GM21423 (cell line): ENCODE measurements around the gene HSD11B2.

Source experiments
- ATAC-seq: cut with Tn5 transposase; IDR thresholded peaks from one replicate; pipeline ENCODE4 v1.9.1; 2021; ENCODE audit warnings: mild to moderate bottlenecking, moderate library complexity; ENCODE audit not compliant: unreplicated experiment

Gene HSD11B2

GRCh38 chr16:67448580-67448979, 17.7 kb downstream of the HSD11B2 start:
- ATAC-seq = no peak

GRCh38 chr16:67449336-67449735, 18.4 kb downstream of the HSD11B2 start:
- no peak for ATAC-seq

GRCh38 chr16:67449739-67450138, 18.8 kb downstream of the HSD11B2 start:
- ATAC-seq = no peak

DNA sequence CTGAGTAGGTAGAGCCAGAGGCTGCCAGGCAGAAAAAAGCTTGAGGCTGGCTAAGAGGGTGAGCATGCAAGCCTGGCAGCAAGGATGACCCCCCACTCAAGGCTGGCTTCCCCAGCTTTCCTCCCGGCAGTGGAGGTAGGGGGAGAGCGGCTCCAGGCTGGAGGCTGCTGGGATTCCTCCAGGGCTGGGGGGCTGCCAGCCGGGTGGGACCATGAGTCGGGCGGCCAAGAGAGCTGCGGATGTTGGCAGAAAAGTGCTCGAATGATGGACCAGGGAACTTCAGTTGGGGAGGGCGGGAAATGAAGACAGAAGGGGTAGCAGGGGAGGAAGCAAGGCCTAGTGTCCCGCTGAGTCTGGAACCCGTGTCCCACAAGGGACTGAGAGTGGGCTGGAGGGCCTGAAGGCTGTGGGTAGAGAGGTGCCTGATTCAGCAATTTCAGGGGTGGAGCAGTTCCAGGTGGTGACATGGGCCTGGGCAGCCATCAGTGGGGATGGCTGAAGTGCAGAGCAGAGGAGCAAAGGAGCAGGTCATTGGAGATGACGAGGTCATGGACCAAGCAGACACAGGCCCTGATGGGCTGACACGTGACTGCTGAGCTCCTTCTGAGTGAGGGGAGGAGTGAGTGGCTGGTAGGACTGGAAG, 20.3 kb downstream of the HSD11B2 start:
- no peak for ATAC-seq

DNA sequence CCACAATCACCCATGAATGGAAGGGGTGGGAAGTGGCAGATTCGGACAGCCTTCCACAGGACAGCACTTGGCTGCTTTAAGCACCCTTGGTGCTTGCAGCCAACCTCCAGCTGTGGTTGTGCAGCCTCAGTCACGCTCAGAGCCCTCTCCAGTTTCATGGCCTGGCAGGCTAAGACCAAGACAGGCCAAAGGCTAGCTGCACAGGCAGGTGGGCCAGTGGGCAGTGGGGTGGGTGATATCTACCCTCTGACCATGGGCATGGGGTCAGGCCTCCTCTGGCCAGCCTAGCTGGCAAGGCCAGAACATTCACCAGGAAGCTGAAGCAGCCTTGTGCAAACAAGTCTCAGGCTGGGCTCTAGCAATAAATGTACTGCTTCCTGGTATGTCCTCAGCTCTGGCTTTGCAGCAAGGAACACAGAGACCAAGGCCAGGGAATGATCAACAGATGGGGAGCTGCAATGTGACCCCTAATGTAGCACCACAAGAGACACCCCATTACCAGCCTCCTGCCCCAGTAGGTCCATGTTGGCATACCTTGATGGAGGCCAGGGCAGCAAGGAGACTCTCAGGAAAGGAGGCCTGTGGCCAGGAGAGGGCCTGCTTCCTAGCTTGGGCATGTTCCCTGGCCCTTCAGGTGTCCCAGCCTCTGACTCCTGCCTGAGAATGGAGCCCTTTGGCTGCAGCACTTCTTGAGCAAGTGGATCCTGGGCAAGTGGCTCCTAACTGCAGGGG, 20.9 kb downstream of the HSD11B2 start:
- no peak for ATAC-seq

GRCh38 chr16:67454104-67454503, 23.2 kb downstream of the HSD11B2 start:
- no peak for ATAC-seq

DNA sequence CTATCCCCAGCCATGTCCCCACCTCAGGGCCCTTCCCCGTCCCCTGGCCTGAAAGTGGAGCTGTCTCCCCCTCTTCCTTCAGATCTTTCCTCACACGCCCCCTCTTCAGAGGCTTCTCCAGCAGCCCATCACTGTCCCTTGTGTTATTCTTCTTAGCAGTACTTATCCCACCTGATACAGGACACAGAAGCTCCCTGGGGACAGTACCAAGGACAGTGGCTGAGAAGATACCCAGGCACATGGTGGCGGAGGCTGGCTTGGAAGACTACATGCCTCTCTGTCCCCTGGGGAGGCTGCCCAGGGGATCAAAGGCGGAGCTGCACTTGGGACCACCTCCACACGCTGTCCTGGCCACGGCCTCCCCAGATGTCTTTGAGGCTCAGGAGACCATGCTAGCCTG, 23.9 kb downstream of the HSD11B2 start:
- no peak for ATAC-seq

DNA sequence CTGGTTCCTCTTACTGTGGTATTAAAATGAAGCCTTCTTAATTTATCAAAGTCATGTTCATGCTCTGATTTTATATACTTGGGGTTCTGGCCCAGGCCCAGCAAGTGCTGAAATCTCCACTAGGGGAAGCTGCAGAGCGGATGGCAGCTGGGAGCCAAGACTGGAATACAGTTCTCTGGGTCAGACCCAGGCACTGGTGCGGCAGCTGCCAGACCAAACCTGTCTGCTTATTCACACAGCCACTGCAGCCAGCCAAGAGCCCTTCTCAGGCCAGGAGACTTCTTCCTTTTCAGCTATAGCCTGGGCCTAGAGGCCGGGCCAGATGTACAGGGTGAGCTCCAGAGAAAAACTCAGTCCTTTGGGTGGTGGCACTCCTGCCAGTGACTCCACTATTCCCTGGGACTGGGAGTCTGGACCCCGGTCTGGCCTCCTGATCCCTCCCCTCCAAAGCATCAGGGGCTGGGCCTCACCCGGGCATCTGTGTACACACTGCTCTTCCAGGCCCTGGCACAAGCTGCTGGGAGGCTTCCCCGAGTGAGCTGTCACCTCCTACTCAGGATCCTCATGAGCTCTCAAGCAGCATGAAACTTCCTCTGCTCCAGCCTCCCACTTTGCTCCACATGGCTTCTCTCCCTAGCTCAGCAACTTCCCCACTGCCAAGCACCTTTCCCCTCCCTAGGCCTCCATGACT, 25.6 kb downstream of the HSD11B2 start:
- no peak for ATAC-seq

DNA sequence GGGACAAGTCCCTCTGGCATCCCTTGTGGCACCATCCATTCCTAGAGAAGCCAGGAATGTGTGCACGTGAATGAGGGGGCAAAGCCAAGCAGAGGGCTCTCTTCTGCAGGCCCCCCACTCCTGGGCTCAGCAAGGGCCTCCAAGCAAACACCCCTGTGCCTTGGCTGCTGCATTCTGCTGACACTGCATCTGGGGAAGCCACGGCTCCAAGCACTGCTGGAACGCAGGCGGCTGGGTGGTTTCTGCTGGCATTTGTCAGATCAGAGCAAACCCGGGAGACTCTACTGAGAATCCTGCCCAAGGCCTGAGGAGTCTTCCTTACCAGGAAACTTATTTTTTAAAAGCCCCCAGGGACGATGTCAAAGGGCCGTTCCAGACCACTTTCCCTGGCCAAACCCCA, 26.7 kb downstream of the HSD11B2 start:
- ATAC-seq = no peak

DNA sequence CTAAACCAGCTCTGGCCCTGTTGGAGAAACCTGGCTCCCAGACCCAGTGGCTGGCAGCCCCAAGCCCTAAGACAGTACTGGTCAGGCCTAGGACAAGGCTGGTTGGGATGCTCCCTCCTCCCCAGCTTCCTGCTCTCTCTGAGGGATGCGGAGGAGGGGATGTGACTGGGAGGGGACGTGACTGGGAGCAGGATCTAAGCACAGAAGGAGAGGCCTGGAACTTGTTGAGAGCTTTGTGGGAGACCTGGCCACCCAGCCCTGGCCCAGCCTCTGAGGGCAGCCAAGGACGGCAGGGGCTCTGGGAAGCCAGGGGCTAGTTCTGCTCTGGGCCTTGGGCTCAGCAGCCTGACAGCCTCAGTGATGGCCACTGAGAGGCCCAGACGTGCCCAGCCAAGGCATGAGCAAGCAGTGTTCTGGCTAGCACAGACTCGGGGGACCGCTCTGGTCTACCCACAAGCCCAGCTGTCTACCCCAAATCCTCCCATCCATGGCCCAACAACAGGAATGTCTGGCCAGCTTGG, 27.3 kb downstream of the HSD11B2 start:
- ATAC-seq = no peak

DNA sequence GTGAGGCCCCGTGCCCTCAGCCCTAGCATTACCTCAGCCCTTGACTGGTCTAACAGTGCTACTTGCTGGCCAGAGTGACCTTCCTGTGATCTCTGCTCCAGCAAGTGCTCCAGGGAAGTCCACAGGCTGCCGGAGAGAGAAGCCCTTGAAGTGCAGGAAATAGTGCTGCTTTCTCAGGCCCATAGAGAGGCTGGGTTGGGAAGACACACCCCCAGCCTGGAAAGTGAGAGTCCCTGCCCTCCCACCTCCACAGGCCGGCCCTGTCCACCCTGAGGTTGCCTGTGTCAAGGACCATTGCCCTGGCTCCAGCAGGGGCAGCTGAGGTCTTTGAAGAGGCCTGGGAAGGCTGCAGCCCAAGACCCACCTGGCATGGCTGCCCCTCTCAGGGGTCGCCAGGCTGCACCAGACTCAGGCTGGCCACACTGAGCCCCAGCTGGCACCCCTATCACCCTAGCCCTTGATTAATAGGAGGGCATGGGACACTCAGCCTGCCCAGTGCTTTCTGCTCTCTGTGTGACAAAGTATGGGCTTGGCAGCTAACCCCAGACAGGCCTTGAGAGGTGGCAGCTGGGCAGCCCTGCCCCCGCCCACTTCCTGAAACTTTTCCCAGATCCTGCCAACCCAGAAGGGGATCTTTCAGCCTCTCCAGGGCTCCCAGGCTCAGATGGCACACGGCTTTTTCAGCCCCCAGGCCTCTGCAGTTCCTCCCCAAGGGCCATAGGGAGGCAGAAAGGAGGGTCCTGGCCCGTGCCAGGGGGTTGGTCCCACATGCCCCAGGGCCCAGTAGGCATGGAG, 28.3 kb downstream of the HSD11B2 start:
- ATAC-seq = no peak

- ATAC-seq = no peak
Measured at GRCh38 chr16:67459861-67460150, 28.9 kb downstream of the HSD11B2 start.

DNA sequence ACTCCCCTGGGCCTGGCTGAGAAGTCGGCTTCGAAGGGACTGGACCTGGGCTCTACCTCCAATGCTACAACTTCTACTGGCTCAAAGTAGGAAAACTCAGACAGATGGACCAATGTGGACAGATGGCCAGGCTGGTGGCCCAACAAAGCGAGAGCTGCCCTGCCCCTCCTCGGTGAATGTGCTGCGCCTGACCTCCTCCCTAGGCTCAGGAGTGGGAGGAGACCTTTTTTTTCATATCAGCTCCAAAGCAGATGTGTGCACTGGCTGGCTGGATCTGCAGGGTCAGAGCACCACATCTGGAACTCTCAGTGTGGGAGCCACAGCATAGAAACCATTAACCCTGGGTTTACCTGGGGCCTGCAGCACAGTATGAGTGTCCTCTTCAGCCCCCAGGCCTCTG, 29.2 kb downstream of the HSD11B2 start:
- ATAC-seq = no peak

DNA sequence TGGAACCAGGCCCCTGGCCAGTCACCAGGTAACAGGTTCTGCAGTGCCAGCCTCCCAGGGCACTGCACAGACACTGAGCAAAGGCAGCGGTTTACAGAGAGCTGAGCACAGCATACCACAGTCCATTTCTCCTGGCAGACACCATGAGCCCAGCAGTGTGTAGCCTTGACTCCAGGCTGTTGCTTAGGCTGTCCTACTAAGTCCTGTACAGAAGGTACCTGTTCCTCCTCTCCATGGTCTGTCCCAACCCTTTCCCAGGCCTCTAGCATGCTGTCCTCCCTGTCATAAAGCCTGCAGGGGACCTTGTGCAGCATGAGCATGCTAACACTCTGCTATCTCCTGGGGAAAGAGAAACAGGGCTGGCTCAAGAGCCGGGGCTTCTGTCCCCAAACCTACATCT, 30.0 kb downstream of the HSD11B2 start:
- no peak for ATAC-seq

DNA sequence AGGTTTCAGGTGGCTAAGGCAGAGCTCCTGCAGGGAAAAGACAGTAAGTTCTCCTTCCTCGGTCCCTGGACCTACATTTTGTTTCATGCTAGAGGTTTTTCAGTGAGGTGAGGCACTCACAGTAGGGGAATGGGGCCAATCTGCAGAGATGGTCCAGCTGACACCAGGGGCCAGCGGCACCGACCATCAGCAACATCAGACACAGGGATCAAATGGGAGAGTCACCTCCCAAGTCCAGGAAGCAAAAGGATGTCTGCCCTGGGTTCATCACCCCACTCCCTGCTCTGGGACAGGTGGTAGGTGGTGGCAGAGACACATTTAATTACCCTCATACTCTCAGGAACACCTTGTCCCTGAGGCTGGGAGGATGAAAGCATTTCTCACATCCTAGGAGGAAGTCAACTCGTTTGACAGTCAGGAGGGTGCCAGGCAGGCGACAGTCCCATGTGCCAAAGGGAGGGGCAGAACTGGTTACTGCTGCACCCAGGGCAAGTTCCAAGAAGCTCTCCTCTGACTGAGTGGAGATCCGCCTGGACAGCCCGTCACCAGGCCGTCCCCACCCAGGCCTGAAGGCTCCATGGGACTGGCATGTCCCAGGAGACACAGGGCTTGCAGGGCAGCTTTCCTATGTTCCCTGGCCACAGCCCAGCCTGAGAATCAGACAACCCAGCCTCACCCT, 30.8 kb downstream of the HSD11B2 start:
- ATAC-seq = no peak

DNA sequence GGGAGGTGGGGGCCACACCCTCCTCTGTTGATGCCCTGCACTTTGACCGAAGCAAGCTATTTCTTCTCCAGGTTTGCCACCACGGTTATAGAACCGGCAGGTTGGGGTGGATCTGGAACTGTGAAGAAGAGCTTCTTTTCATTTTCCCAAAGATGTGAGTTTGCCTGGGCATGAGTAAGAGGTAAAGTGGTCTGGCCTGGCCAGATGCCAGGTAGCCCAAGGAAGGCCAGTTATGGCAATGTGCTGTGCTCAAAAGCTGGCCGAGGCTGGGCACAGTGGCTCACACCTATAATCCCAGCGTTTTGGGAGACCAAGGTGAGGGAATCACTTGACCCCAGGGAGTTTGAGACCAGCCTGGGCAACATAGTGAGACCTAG, 31.3 kb downstream of the HSD11B2 start:
- no peak for ATAC-seq

- ATAC-seq = no peak
Measured at GRCh38 chr16:67463059-67463458, 32.1 kb downstream of the HSD11B2 start.

DNA sequence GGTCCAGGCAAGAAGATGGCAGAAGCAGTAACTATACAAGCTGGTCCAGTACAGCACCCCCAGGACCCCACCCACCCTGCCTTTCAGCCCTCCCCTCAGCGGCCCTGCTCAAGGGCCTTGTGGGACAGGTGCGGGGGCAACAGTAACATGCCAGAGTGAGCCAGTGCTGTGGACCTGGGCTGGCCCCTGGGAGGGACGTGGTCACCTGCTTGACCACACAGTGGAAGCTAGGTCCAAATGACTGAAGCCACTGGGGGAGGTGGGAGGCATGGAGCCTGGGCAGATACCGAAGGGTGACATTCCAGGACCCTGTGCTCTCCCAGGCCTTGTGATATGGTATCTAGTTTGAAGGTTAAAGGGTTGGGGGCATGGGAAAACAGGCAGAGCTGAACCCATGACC, 32.8 kb downstream of the HSD11B2 start:
- ATAC-seq = no peak

GRCh38 chr16:67464565-67464964, 33.6 kb downstream of the HSD11B2 start:
- ATAC-seq = no peak

DNA sequence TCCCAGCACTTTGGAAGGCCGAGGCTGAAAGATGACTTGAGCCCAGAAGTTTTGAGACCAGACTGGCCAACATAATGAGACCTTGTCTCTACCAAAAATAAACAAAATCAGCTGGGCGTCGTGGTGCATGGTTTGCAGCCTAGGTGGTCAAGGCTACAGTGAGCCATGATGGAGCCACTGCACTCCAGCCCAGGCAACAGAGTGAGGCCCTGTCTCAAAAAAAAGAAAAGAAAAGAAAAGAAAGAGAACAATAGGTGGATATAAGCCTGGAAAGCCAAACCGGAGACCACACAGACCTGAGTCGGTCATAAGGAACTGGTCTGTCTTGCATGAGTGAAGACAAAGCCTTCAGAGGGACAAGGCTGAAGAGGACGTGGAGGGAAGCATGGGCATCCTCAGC, 35.7 kb downstream of the HSD11B2 start:
- no peak for ATAC-seq

GRCh38 chr16:67468731-67469130, 37.8 kb downstream of the HSD11B2 start:
- no peak for ATAC-seq
